Vagina (tissue), 2 donors: ENCODE data around the gene PCCB.

Experiments used
- POLR2A ChIP-seq, 2 donors: fragments of 450-650 bp; IDR thresholded peaks; one replicate each; pipeline ENCODE4 v1.6.1; 2017; ENCODE audit warnings: antibody characterized with exemption in 2 of 2, mild to moderate bottlenecking in 2 of 2, moderate library complexity in 2 of 2
- POLR2AphosphoS5 ChIP-seq, 2 donors: sonication (generic); formaldehyde crosslinking; IDR thresholded peaks; one replicate each; pipeline ENCODE4 v1.9.0; 2017; ENCODE audit warnings: antibody characterized with exemption in 2 of 2, mild to moderate bottlenecking in 2 of 2, low read depth in 1 of 2; ENCODE audit not compliant: insufficient read depth in 1 of 2
- TF ChIP-seq, protein P1 (sequence below), 3 experiments: fragments of 450-650 bp in 2 of 3; fragments of 200-600 bp in 1 of 3; sonication (generic) in 1 of 3; IDR thresholded peaks; one replicate each; pipeline ENCODE4 v1.5.1; 2017 to 2019; ENCODE audit warnings: antibody characterized with exemption in 3 of 3, mild to moderate bottlenecking in 2 of 3, moderate library complexity in 2 of 3

DNA sequence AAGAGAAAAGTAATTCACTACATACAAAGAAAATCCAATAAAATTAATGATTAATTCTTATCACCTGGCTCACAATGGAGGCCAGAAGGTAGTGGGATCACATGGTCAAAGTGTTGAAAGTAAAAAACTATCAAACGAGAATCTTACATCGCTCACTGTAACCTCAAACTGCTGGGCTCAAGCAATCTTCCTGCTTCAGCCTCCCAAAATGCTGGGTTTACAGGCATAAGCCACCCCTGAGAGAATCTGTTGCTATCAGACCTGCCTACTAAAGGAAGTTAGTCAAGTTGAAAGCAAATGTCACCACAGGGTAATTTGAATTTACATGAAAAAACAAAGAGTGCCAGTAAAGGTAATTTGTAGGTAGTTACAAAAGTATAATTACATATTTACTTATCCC is 103.3 kb downstream of the PCCB start:
- TF ChIP-seq POLR2A (IDR thresholded peaks at IDR 0.05) (no peak), POLR2AphosphoS5 (IDR thresholded peaks at IDR 0.05; ENCODE audit: insufficient read depth in 1 of 2, low read depth in 1 of 2) (no peak)
- TF ChIP-seq, protein P1, sequence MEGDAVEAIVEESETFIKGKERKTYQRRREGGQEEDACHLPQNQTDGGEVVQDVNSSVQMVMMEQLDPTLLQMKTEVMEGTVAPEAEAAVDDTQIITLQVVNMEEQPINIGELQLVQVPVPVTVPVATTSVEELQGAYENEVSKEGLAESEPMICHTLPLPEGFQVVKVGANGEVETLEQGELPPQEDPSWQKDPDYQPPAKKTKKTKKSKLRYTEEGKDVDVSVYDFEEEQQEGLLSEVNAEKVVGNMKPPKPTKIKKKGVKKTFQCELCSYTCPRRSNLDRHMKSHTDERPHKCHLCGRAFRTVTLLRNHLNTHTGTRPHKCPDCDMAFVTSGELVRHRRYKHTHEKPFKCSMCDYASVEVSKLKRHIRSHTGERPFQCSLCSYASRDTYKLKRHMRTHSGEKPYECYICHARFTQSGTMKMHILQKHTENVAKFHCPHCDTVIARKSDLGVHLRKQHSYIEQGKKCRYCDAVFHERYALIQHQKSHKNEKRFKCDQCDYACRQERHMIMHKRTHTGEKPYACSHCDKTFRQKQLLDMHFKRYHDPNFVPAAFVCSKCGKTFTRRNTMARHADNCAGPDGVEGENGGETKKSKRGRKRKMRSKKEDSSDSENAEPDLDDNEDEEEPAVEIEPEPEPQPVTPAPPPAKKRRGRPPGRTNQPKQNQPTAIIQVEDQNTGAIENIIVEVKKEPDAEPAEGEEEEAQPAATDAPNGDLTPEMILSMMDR (IDR thresholded peaks at IDR 0.05), result no peak
